Glutamatergic neuron (in vitro differentiated cells): Measurements from ENCODE around the gene TRIM72. TPM values are rescaled to one million over a fixed set of nuclear protein-coding genes. Genes with fewer than 3 reads are reported as not detected.
A peak's percentile ranks its signal among the peaks of the same experiment; 100 is the strongest.
"Not testable (repeated sequence)": the region's sequence is repeated elsewhere in the genome, so short reads cannot be mapped to it uniquely, and the experiment has no call there.

Experiments
- DNase-seq: peaks from one replicate; pipeline ENCODE4 v3.0.0; 2022
- H3K27ac Mint-ChIP-seq: one replicate; pipeline ENCODE4 v1.8.0; 2020; ENCODE audit warnings: mild to moderate bottlenecking, mixed read lengths, inconsistent platforms; ENCODE audit not compliant: unreplicated experiment
- H3K27me3 Mint-ChIP-seq: one replicate; pipeline ENCODE4 v1.8.0; 2020; ENCODE audit warnings: mild to moderate bottlenecking, moderate library complexity, mixed read lengths, inconsistent platforms; ENCODE audit not compliant: unreplicated experiment
- H3K36me3 Mint-ChIP-seq: one replicate; pipeline ENCODE4 v1.8.0; 2020; ENCODE audit warnings: mild to moderate bottlenecking, mixed read lengths, inconsistent platforms; ENCODE audit not compliant: unreplicated experiment
- H3K4me1 Mint-ChIP-seq: one replicate; pipeline ENCODE4 v1.8.0; 2020; ENCODE audit warnings: mild to moderate bottlenecking, low read depth, mixed read lengths, inconsistent platforms; ENCODE audit not compliant: unreplicated experiment
- H3K4me3 Mint-ChIP-seq: one replicate; pipeline ENCODE4 v1.8.0; 2020; ENCODE audit warnings: mild to moderate bottlenecking, mixed read lengths, inconsistent platforms; ENCODE audit not compliant: unreplicated experiment
- H3K9me3 Mint-ChIP-seq: one replicate; pipeline ENCODE4 v1.8.0; 2020; ENCODE audit warnings: mild to moderate bottlenecking, moderate library complexity, mixed read lengths, inconsistent platforms; ENCODE audit not compliant: unreplicated experiment
- CTCF ChIP-seq: fragments of 200-600 bp; sonication (generic); IDR thresholded peaks from one replicate; pipeline ENCODE4 v1.5.0; 2021; ENCODE audit not compliant: partially characterized antibody, unreplicated experiment
- total RNA-seq: library from RNA; stranded (reverse); fragmentation: NEBNext Ultra II Directional; extraction: Animal tissue kit (Norgen Biotek cat#: 25700); gene quantifications from one replicate; pipeline ENCODE4 v1.2.1, GENCODE V29; 2021; ENCODE audit not compliant: unreplicated experiment

TRIM72 gene
- total RNA-seq, 1 donor from 2014 or later = 0.10 TPM

- Mint-ChIP-seq H3K4me3 (no peak overlapping the region), H3K9me3 (peaks cover 5% of the 10 kb centered on the region), H3K4me1 (no peaks in the 10 kb centered on the region), H3K27me3 (peaks cover 4% of the 10 kb centered on the region), H3K27ac (no peak overlapping the region), H3K36me3 (peaks cover 6% of the 10 kb centered on the region)
- DNase-seq = no peak
- no peak for TF ChIP-seq CTCF
These were observed 20.0 kb upstream of the TRIM72 start for GRCh38 chr16:31193874-31194273.

GRCh38 chr16:31194898-31195297, 19.0 kb upstream of the TRIM72 start:
- H3K9me3 Mint-ChIP-seq = peaks cover 8% of the 10 kb centered on the region
- DNase-seq = no peak
- no peak overlapping the region for H3K4me3 Mint-ChIP-seq
- H3K27ac Mint-ChIP-seq = no peak overlapping the region
- H3K27me3 Mint-ChIP-seq = peaks cover 7% of the 10 kb centered on the region
- peaks cover 3% of the 10 kb centered on the region for H3K4me1 Mint-ChIP-seq
- TF ChIP-seq CTCF = no peak
- H3K36me3 Mint-ChIP-seq = peaks cover 14% of the 10 kb centered on the region

GRCh38 chr16:31195861-31196260, 18.1 kb upstream of the TRIM72 start:
- H3K27ac Mint-ChIP-seq, H3K9me3 Mint-ChIP-seq, H3K4me1 Mint-ChIP-seq, H3K36me3 Mint-ChIP-seq, DNase-seq, H3K27me3 Mint-ChIP-seq, H3K4me3 Mint-ChIP-seq: not testable (repeated sequence)

- Mint-ChIP-seq H3K4me3 (no peak overlapping the region), H3K27ac (no peak overlapping the region), H3K27me3 (peaks cover 8% of the 10 kb centered on the region), H3K4me1 (peaks cover 3% of the 10 kb centered on the region), H3K36me3 (peaks cover 10% of the 10 kb centered on the region), H3K9me3 (peaks cover 10% of the 10 kb centered on the region)
- DNase-seq = no peak
- no peak for TF ChIP-seq CTCF
These were observed 17.4 kb upstream of the TRIM72 start for GRCh38 chr16:31196324-31197088.

GRCh38 chr16:31198207-31198882, 15.6 kb upstream of the TRIM72 start:
- Mint-ChIP-seq H3K9me3 (peaks cover 12% of the 10 kb centered on the region), H3K36me3 (peaks cover 10% of the 10 kb centered on the region), H3K4me1 (peaks cover 4% of the 10 kb centered on the region), H3K4me3 (peak overlapping the region; percentile 28), H3K27me3 (peaks cover 10% of the 10 kb centered on the region), H3K27ac (no peak overlapping the region)
- no peak for DNase-seq
- no peak for TF ChIP-seq CTCF
